ENCODE results near the gene NKD1. TPM values are rescaled to one million over a fixed set of nuclear protein-coding genes. Genes with fewer than 3 reads are reported as not detected.

Gene NKD1
- total and polyA plus RNA-seq, 12 donors: 0.67 to 8.9 (median 3.5) TPM

- Histone ChIP-seq H3K36me3 (replicated peaks in 1 of 2) (no peaks in the 10 kb centered on the region), H3K4me3 (no peak overlapping the region), H3K9me3 (replicated peaks in 1 of 3) (no peaks in the 10 kb centered on the region), H3K27me3 (no peaks in the 10 kb centered on the region), H3K4me1 (replicated peaks in 1 of 2) (no peaks in the 10 kb centered on the region), H3K27ac (no peak overlapping the region)
- TF ChIP-seq POLR2A (IDR thresholded peaks at IDR 0.05): no peak
- WGBS, 4 donors: 88 to 92% (median 90%) methylated on average over 10 to 11 of the region's 11 CpGs
- DNase-seq: no peak
- intact Hi-C loops (cut with DNase I): no loop called here
These were observed 9.7 kb upstream of the NKD1 start for GRCh38 chr16:50538411-50539052.

DNA sequence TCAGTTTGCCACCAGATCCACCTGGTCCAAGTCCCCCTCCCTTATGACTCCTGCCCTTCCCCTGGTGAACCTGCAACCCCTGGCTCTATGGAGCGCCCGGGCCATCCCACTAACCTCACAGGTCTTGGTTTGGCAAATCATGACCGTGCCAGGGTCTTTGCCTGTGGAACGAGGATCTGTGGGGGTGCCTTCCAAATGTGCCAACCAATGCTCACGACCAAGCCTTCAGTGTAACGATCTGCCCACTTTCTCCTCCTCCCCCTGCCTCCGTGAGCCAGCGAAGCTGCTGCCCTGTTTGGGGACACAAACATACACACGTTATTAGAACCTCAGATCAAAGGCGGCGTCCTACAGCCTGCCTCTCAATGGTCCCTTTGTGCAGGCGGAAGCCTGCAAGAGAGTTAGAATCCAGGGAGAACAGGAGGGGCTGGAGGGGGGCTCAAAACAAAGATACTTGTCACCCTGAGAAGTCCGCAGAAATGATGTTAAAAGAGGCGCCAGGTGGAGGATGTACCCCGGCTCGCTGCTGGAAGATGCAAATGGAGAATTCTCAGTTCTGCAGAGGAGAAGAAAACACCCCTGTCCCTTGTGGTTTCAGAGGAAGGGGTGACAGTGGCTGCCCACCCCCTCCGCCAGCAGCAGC, 9.0 kb upstream of the NKD1 start:
- WGBS, 4 donors: 77 to 85% (median 83%) methylated on average over 16 to 17 of the region's 17 CpGs
- TF ChIP-seq CTCF (IDR thresholded peaks at IDR 0.05) (no peak), POLR2A (IDR thresholded peaks at IDR 0.05) (no peak)
- Histone ChIP-seq H3K4me3 (no peak overlapping the region), H3K36me3 (replicated peaks in 1 of 2) (no peaks in the 10 kb centered on the region), H3K27ac (no peak overlapping the region), H3K27me3 (no peaks in the 10 kb centered on the region), H3K4me1 (replicated peaks in 1 of 2) (no peaks in the 10 kb centered on the region), H3K9me3 (replicated peaks in 1 of 3) (no peaks in the 10 kb centered on the region)
- intact Hi-C loops (cut with DNase I): no loop called here
- no peak for DNase-seq

GRCh38 chr16:50539822-50540710, 8.1 kb upstream of the NKD1 start:
- H3K27me3 ChIP-seq: no peaks in the 10 kb centered on the region
- no peaks in the 10 kb centered on the region for H3K9me3 ChIP-seq (replicated peaks in 1 of 3)
- DNase-seq: no peak
- H3K36me3 ChIP-seq (replicated peaks in 1 of 2): no peaks in the 10 kb centered on the region
- WGBS, 4 donors: 81 to 86% (median 83%) methylated on average over 23 of the region's 23 CpGs
- no peaks in the 10 kb centered on the region for H3K4me1 ChIP-seq (replicated peaks in 1 of 2)
- no peak overlapping the region for H3K4me3 ChIP-seq
- no peak overlapping the region for H3K27ac ChIP-seq
- TF ChIP-seq POLR2A (IDR thresholded peaks at IDR 0.05): no peak
- no peak for TF ChIP-seq CTCF (IDR thresholded peaks at IDR 0.05)
- intact Hi-C loops (cut with DNase I): loop anchor here in 1 of 2 donors (10.0 kb wide), 1 partner anchor 105 kb away; no protein-coding TSS in a partner anchor

DNA sequence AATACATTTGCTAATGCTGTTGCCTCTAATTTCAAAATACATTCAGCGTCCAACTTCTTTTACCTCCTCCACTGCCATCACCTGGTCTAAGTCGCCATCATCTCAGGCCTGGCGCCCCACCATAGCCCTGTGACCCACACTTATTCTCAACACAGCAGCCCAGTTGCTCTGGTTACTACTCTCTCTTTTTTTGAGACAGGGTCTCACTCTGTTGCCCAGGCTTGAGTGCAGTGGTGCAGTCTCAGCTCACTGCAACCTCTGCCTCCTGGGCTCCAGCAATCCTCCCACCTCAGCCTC, 7.5 kb upstream of the NKD1 start:
- TF ChIP-seq CTCF (IDR thresholded peaks at IDR 0.05): no peak
- TF ChIP-seq POLR2A (IDR thresholded peaks at IDR 0.05): no peak
- no peak overlapping the region for H3K27ac ChIP-seq
- H3K4me3 ChIP-seq: no peak overlapping the region
- 94 to 97% (median 96%) methylated on average over 3 of the region's 3 CpGs for WGBS, 4 donors
- H3K36me3 ChIP-seq (replicated peaks in 1 of 2): no peaks in the 10 kb centered on the region
- no peaks in the 10 kb centered on the region for H3K9me3 ChIP-seq (replicated peaks in 1 of 3)
- intact Hi-C loops (cut with DNase I): loop anchor here in 1 of 2 donors (10.0 kb wide), 1 partner anchor 104 kb away; no protein-coding TSS in a partner anchor
- no peak for DNase-seq
- H3K27me3 ChIP-seq: no peaks in the 10 kb centered on the region
- H3K4me1 ChIP-seq (replicated peaks in 1 of 2): no peaks in the 10 kb centered on the region

All from adrenal gland (tissue), 12 donors.